Measurements from ENCODE around the gene MYRF. TPM values are rescaled to one million over a fixed set of nuclear protein-coding genes. Genes with fewer than 3 reads are reported as not detected.

Gene MYRF
- polyA plus RNA-seq, 1 experiment: 2.7 TPM

GRCh38 chr11:61744609-61745156 is 7.8 kb upstream of the MYRF start:
- Histone ChIP-seq H3K27ac (ENCODE audit: low read depth, low read length) (no peak overlapping the region), H3K4me3 (ENCODE audit: low read depth, low read length) (no peak overlapping the region), H3K9me3 (ENCODE audit: control insufficient read depth, insufficient read depth, low read length) (no peaks in the 10 kb centered on the region; the same call in 1 of the 2 replicates), H3K27me3 (ENCODE audit: control insufficient read depth, insufficient read depth, low read length) (no peaks in the 10 kb centered on the region)
- no peak for DNase-seq (ENCODE audit: low read depth, low spot score)
- no peak for TF ChIP-seq CTCF (IDR thresholded peaks at IDR 0.05; ENCODE audit: low read depth, low read length)
- ChIA-PET CTCF (interaction anchor here (6.9 kb wide), 1 partner anchor 11 kb away, joined by 54 read pairs; no protein-coding TSS in a partner anchor), POLR2A (interaction anchor here (0.6 kb wide), 1 partner anchor 55 kb away, joined by 5 read pairs; no protein-coding TSS in a partner anchor)

- POLR2A ChIA-PET: no interaction called here
- no peak overlapping the region for H3K4me3 ChIP-seq (ENCODE audit: low read depth, low read length)
- no peaks in the 10 kb centered on the region; the same call in 1 of the 2 replicates for H3K9me3 ChIP-seq (ENCODE audit: control insufficient read depth, insufficient read depth, low read length)
- H3K27ac ChIP-seq (ENCODE audit: low read depth, low read length): no peak overlapping the region
- H3K27me3 ChIP-seq (ENCODE audit: control insufficient read depth, insufficient read depth, low read length): no peaks in the 10 kb centered on the region
- TF ChIP-seq CTCF (IDR thresholded peaks at IDR 0.05; ENCODE audit: low read depth, low read length): no peak
- CTCF ChIA-PET: interaction anchor here (1.0 to 6.9 kb wide), 5 partner anchors 9 to 362 kb away, joined by 4 to 54 read pairs (median 12); partner anchors contain the start of gene TMEM258
- no peak for DNase-seq (ENCODE audit: low read depth, low spot score)
Observed at GRCh38 chr11:61745781-61746441, 6.5 kb upstream of the MYRF start.

GRCh38 chr11:61746442-61747191 is 5.8 kb upstream of the MYRF start:
- no peaks in the 10 kb centered on the region; the same call in 1 of the 2 replicates for H3K9me3 ChIP-seq (ENCODE audit: control insufficient read depth, insufficient read depth, low read length)
- no peak for DNase-seq (ENCODE audit: low read depth, low spot score)
- POLR2A ChIA-PET: interaction anchor here (1.9 kb wide), 1 partner anchor 13 kb away, joined by 7 read pairs; no protein-coding TSS in a partner anchor
- no peak overlapping the region for H3K4me3 ChIP-seq (ENCODE audit: low read depth, low read length)
- CTCF ChIA-PET: interaction anchor here (0.6 to 6.9 kb wide), 15 partner anchors 9 to 432 kb away, joined by 3 to 54 read pairs (median 7); partner anchors contain the start of gene TMEM258
- no peaks in the 10 kb centered on the region for H3K27me3 ChIP-seq (ENCODE audit: control insufficient read depth, insufficient read depth, low read length)
- TF ChIP-seq CTCF (IDR thresholded peaks at IDR 0.05; ENCODE audit: low read depth, low read length): no peak
- no peak overlapping the region for H3K27ac ChIP-seq (ENCODE audit: low read depth, low read length)

GRCh38 chr11:61747192-61747966 is 5.1 kb upstream of the MYRF start:
- no peak overlapping the region for H3K27ac ChIP-seq (ENCODE audit: low read depth, low read length)
- CTCF ChIA-PET: interaction anchor here (0.6 to 6.9 kb wide), 21 partner anchors 10 to 432 kb away, joined by 3 to 54 read pairs (median 5); partner anchors contain the start of gene TMEM258
- no peaks in the 10 kb centered on the region; the same call in 1 of the 2 replicates for H3K9me3 ChIP-seq (ENCODE audit: control insufficient read depth, insufficient read depth, low read length)
- peak; percentile 93 for TF ChIP-seq CTCF (IDR thresholded peaks at IDR 0.05; ENCODE audit: low read depth, low read length)
- DNase-seq (ENCODE audit: low read depth, low spot score): no peak
- H3K4me3 ChIP-seq (ENCODE audit: low read depth, low read length): no peak overlapping the region
- H3K27me3 ChIP-seq (ENCODE audit: control insufficient read depth, insufficient read depth, low read length): no peaks in the 10 kb centered on the region
- POLR2A ChIA-PET: interaction anchor here (0.8 to 1.9 kb wide), 2 partner anchors 14 to 45 kb away, joined by 3 to 7 read pairs; partner anchors contain the start of genes FEN1 and TMEM258

Data from AG04450 (cell line).